NB4 (cell line): ENCODE measurements around the gene PRKD1.
"Not testable (repeated sequence)": the region's sequence is repeated elsewhere in the genome, so short reads cannot be mapped to it uniquely, and the experiment has no call there.

ENCODE experiments used
- DNase-seq: peaks from one replicate; pipeline ENCODE4 v3.0.0; 2010; ENCODE audit warnings: low read depth
- H3K4me3 ChIP-seq: one replicate; pipeline ENCODE4 v1.5.1; 2011; ENCODE audit warnings: mild to moderate bottlenecking, low read depth, low read length, moderate library complexity
- MYC ChIP-seq: IDR thresholded peaks from 2 replicates; pipeline ENCODE4 v1.6.1; 2011; ENCODE audit warnings: low read depth, low read length
- POLR2A ChIP-seq: IDR thresholded peaks from 2 replicates; pipeline ENCODE4 v1.6.1; 2011; ENCODE audit warnings: mild to moderate bottlenecking; ENCODE audit not compliant: insufficient read length; ENCODE audit errors: extremely low read depth
- TF ChIP-seq, protein P1 (sequence below): IDR thresholded peaks from 2 replicates; pipeline ENCODE4 v1.6.1; 2011; ENCODE audit warnings: low read depth, low read length
- TF ChIP-seq, protein P2 (sequence below): IDR thresholded peaks from one replicate; pipeline ENCODE4 v1.5.1; 2012; ENCODE audit warnings: low read depth, low read length

The PRKD1 gene

DNA sequence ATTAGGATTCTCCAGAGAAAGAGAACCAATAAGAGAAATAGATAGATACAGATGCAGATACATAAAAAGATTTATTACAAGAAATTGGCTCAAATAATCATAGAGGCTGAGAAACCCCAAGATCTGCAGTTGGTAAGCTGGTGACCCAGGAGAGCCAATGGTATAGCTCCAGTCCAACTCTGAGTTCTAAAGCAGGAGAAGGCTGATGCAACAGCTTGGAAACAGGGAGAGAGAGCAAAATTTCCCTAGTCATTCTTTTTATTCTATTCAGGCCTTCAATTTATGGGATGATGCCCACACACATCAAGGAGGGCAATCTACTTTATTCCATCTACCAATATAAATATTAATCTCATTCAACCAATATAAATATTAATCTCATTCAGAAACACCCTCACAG lies 218.2 kb downstream of the PRKD1 start:
- no peak for DNase-seq

DNA sequence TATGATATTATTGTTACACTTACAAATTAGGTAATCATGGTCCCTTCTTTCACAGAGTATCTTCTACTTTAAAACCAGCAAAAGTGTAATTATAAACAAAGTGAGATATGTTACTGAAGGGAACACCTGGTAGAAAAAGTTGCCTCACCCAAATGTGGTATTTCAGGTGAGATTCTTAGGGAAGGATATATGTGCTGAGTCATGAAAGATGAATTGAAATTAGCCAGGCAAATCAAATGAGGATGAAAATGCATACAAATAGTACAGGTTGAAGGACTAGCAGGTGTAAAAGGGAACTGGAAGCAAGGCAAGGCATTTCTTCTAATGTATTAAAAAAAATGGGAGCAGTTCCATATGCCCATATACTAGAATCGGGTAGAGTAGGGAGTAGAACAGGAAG lies 220.9 kb downstream of the PRKD1 start:
- TF ChIP-seq MYC (no peak), POLR2A (no peak)
- TF ChIP-seq, protein P1, sequence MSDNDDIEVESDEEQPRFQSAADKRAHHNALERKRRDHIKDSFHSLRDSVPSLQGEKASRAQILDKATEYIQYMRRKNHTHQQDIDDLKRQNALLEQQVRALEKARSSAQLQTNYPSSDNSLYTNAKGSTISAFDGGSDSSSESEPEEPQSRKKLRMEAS: no peak
- TF ChIP-seq, protein P2, sequence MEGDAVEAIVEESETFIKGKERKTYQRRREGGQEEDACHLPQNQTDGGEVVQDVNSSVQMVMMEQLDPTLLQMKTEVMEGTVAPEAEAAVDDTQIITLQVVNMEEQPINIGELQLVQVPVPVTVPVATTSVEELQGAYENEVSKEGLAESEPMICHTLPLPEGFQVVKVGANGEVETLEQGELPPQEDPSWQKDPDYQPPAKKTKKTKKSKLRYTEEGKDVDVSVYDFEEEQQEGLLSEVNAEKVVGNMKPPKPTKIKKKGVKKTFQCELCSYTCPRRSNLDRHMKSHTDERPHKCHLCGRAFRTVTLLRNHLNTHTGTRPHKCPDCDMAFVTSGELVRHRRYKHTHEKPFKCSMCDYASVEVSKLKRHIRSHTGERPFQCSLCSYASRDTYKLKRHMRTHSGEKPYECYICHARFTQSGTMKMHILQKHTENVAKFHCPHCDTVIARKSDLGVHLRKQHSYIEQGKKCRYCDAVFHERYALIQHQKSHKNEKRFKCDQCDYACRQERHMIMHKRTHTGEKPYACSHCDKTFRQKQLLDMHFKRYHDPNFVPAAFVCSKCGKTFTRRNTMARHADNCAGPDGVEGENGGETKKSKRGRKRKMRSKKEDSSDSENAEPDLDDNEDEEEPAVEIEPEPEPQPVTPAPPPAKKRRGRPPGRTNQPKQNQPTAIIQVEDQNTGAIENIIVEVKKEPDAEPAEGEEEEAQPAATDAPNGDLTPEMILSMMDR: no peak

More for the DNA sequence above, 218.2 kb downstream of the PRKD1 start:
- H3K4me3 ChIP-seq: no peak overlapping the region
- TF ChIP-seq MYC: no peak
- TF ChIP-seq POLR2A: no peak
- TF ChIP-seq, protein P2: no peak
- TF ChIP-seq, protein P1: no peak

DNA sequence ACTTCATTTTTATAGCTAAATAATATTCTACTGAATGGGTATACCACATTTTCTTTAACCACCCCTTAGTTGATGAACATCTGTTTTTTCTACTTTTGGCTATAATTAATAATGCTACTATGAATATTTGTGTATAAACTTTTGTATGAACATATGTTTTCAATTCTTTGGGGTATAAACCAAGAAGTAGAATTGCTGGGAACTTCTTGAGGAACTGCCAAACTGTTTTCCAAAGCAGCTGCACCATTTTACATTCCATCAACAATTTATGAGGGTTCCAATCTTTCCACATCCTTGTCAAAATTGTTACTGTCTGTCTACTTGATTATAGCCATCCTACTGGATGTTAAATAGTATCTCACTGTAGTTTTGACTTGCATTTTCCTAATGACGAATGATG lies 221.8 kb downstream of the PRKD1 start:
- no peak overlapping the region for H3K4me3 ChIP-seq
- no peak for DNase-seq
- TF ChIP-seq MYC (no peak), POLR2A (no peak)
- TF ChIP-seq, protein P2: no peak
- TF ChIP-seq, protein P1: no peak

More for the DNA sequence above, 220.9 kb downstream of the PRKD1 start:
- no peak for DNase-seq
- H3K4me3 ChIP-seq: no peak overlapping the region

DNA sequence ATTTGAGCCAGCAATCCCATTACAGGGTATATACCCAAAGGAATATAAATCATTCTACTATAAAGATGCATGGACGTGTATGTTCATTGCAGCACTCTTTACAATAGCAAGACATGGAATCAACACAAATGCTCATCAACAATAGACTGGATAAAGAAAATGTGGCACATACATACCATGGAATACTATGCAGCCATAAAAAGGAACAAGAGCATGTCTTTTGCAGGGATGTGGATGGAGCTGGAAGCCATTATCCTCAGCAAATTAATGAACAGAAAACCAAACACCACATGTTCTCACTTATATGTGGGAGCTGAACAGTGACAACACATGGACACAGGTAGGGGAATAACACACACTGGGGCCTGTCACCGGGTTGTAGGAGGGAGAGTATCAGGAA lies 238.1 kb downstream of the PRKD1 start:
- DNase-seq, H3K4me3 ChIP-seq: not testable (repeated sequence)

DNA sequence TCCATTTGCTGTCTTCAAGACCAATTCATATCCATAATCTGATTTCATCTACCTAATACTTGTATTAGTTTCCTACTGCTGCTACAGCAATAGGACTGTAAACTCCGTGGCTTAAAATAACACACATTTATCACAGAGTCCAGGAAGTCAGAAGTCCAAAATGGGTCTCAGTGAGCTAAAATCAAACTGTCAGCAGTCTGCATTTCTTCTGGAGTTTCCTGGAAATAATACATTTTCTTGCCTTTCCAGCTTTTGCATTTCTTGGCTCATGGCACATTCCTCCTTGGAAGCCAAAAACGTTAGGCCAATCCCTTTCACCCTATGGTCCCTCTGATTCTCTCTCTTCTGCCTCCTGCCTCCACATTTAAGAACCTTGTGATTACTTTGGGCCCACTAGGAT lies 239.8 kb downstream of the PRKD1 start:
- TF ChIP-seq, protein P1: no peak
- TF ChIP-seq, protein P2: no peak
- no peak for TF ChIP-seq MYC
- no peak for TF ChIP-seq POLR2A
- no peak overlapping the region for H3K4me3 ChIP-seq
- DNase-seq: no peak

DNA sequence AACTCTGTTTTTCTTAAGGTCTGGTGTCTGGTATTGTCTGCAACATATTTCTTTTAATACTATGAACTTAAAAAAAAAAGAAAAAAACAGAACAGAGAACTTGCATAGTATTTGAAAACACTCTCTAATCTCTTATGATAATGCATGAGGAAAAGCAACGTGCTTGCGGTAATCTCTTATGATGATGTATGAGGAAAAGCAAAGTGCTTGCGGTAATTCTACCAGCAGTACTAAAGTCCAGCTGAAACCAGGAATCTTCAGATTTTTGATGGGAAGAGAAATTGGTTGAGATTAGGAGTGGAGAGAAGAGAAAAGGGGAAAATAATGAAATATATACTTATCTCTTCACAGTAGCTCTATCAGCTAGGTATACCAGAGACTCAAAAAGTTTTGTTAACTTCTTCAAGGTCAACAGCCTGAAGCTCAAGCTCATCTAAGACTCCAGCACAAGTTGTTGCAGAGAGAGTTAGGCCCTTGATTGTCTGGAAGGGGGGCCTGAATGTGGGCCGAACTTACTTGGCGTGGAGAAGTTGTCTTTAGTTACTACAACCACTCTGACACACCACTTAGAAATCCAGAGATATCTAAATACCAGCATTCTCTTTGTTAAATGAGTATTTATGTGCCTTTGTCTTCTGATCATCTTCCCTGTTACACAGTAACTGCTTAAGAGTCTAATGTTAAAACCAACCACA lies 240.4 kb downstream of the PRKD1 start:
- no peak overlapping the region for H3K4me3 ChIP-seq
- no peak for DNase-seq
- TF ChIP-seq, protein P1: no peak
- TF ChIP-seq POLR2A (no peak), MYC (no peak)
- TF ChIP-seq, protein P2: no peak
